WTC11 (cell line): ENCODE data around the gene SNAP47. TPM values are rescaled to one million over a fixed set of nuclear protein-coding genes. Genes with fewer than 3 reads are reported as not detected.

Source experiments
- ATAC-seq: fragments of 200-7000 bp; cut with Tn5 transposase; 2 replicates; pipeline ENCODE4 v1.10.0; 2021; ENCODE audit warnings: mild to moderate bottlenecking, moderate library complexity
- CTCF ChIA-PET: fragments of 300-600 bp; sonication (Branson Sonifier 250); formaldehyde crosslinking; loops from one replicate; lab custom pipeline; 2021; ENCODE audit warnings: antibody characterized with exemption; lab: Charles Lee
- POLR2A ChIA-PET: fragments of 350-600 bp; sonication (Branson Sonifier 250); formaldehyde crosslinking; loops from one replicate; lab custom pipeline; 2021; ENCODE audit warnings: antibody characterized with exemption; lab: Charles Lee
- DNase-seq: peaks from one replicate; pipeline ENCODE4 v3.0.0; 2021; ENCODE audit warnings: low spot score
- H3K27ac Mint-ChIP-seq: 2 replicates; pipeline ENCODE4 v1.8.0; 2021; ENCODE audit warnings: mixed read lengths
- H3K27me3 Mint-ChIP-seq: 2 replicates; pipeline ENCODE4 v1.8.0; 2021; ENCODE audit warnings: low read depth, mild to moderate bottlenecking, moderate library complexity, mixed read lengths
- H3K36me3 Mint-ChIP-seq: 2 replicates; pipeline ENCODE4 v1.8.0; 2021; ENCODE audit warnings: mixed read lengths
- H3K4me1 Mint-ChIP-seq: 2 replicates; pipeline ENCODE4 v1.8.0; 2022; ENCODE audit warnings: mixed read lengths
- H3K4me3 Mint-ChIP-seq: 2 replicates; pipeline ENCODE4 v1.8.0; 2021; ENCODE audit warnings: mild to moderate bottlenecking, moderate library complexity, mixed read lengths
- H3K9me3 Mint-ChIP-seq: 2 replicates; pipeline ENCODE4 v1.8.0; 2021; ENCODE audit warnings: mixed read lengths
- ATF1 ChIP-seq: sonication (generic); formaldehyde crosslinking; IDR thresholded peaks from 2 replicates; pipeline ENCODE4 v1.8.1; 2023; ENCODE audit warnings: mild to moderate bottlenecking, moderate library complexity, missing genetic modification reagents
- CREM ChIP-seq: sonication (generic); formaldehyde crosslinking; IDR thresholded peaks from 2 replicates; pipeline ENCODE4 v1.8.1; 2022; ENCODE audit warnings: mild to moderate bottlenecking, missing genetic modification reagents, moderate library complexity
- ELF4 ChIP-seq: sonication (generic); formaldehyde crosslinking; IDR thresholded peaks from 2 replicates; pipeline ENCODE4 v1.8.1; 2022; ENCODE audit warnings: low read depth, mild to moderate bottlenecking, moderate library complexity, missing genetic modification reagents
- HMGA2 ChIP-seq: fragments of 250-450 bp; sonication (Bioruptor Pico); IDR thresholded peaks from 2 replicates; pipeline ENCODE4 v1.4.0; 2021; ENCODE audit warnings: mild to moderate bottlenecking, moderate library complexity
- IRF2 ChIP-seq: sonication (generic); formaldehyde crosslinking; IDR thresholded peaks from 2 replicates; pipeline ENCODE4 v1.8.0; 2022; ENCODE audit warnings: low read depth, missing genetic modification reagents, borderline replicate concordance
- JAZF1 ChIP-seq: fragments of 250-450 bp; sonication (Bioruptor Pico); IDR thresholded peaks from 2 replicates; pipeline ENCODE4 v1.9.0; 2021; ENCODE audit warnings: moderate library complexity, mild to moderate bottlenecking, inconsistent platforms
- NR3C1 ChIP-seq: sonication (generic); formaldehyde crosslinking; conservative IDR thresholded peaks from 2 replicates; pipeline ENCODE4 v1.8.1; 2023; ENCODE audit warnings: low read depth, mild to moderate bottlenecking, missing genetic modification reagents
- TEAD4 ChIP-seq: sonication (generic); formaldehyde crosslinking; IDR thresholded peaks from 2 replicates; pipeline ENCODE4 v1.8.0; 2022; ENCODE audit warnings: mild to moderate bottlenecking, missing genetic modification reagents
- TP53 ChIP-seq: sonication (generic); formaldehyde crosslinking; IDR thresholded peaks from 2 replicates; pipeline ENCODE4 v1.8.1; 2023; ENCODE audit warnings: mild to moderate bottlenecking, missing genetic modification reagents
- ZNF121 ChIP-seq: sonication (generic); formaldehyde crosslinking; IDR thresholded peaks from 2 replicates; pipeline ENCODE4 v1.8.0; 2023; ENCODE audit warnings: missing genetic modification reagents
- ZNF219 ChIP-seq: sonication (generic); formaldehyde crosslinking; IDR thresholded peaks from 2 replicates; pipeline ENCODE4 v1.8.0; 2023; ENCODE audit warnings: missing genetic modification reagents, mild to moderate bottlenecking, borderline replicate concordance
- ZNF416 ChIP-seq: fragments of 250-450 bp; sonication (Bioruptor Pico); IDR thresholded peaks from 2 replicates; pipeline ENCODE4 v1.9.0; 2021; ENCODE audit warnings: mild to moderate bottlenecking, inconsistent platforms
- ZNF423 ChIP-seq: fragments of 250-450 bp; sonication (Bioruptor Pico); IDR thresholded peaks from 2 replicates; pipeline ENCODE4 v2.1.2; 2022; ENCODE audit warnings: mild to moderate bottlenecking, moderate library complexity
- total RNA-seq: library from RNA; stranded (reverse); gene quantifications from 3 replicates; pipeline ENCODE4 v1.2.3, GENCODE V29; 2021
- TF ChIP-seq, protein P1 (sequence below): sonication (generic); formaldehyde crosslinking; IDR thresholded peaks from 2 replicates; pipeline ENCODE4 v1.8.1; 2023; ENCODE audit warnings: mild to moderate bottlenecking, missing genetic modification reagents, moderate library complexity
- TF ChIP-seq, protein P2 (sequence below): sonication (generic); formaldehyde crosslinking; IDR thresholded peaks from 2 replicates; pipeline ENCODE4 v1.8.0; 2022; ENCODE audit warnings: mild to moderate bottlenecking, missing genetic modification reagents
- TF ChIP-seq, protein P3 (sequence below): sonication (generic); formaldehyde crosslinking; IDR thresholded peaks from 2 replicates; pipeline ENCODE4 v1.8.1; 2023; ENCODE audit warnings: mild to moderate bottlenecking, missing genetic modification reagents, borderline replicate concordance
- TF ChIP-seq, protein P4 (sequence below): fragments of 250-450 bp; sonication (Bioruptor Pico); IDR thresholded peaks from 2 replicates; pipeline ENCODE4 v1.9.0; 2021; ENCODE audit warnings: mild to moderate bottlenecking, borderline replicate concordance
- TF ChIP-seq, protein P5 (sequence below): sonication (generic); formaldehyde crosslinking; IDR thresholded peaks from 2 replicates; pipeline ENCODE4 v1.8.1; 2023; ENCODE audit warnings: mild to moderate bottlenecking, missing genetic modification reagents
- TF ChIP-seq, protein P6 (sequence below): sonication (generic); formaldehyde crosslinking; IDR thresholded peaks from 2 replicates; pipeline ENCODE4 v1.8.1; 2023; ENCODE audit warnings: mild to moderate bottlenecking, moderate library complexity, missing genetic modification reagents
- TF ChIP-seq, protein P7 (sequence below): sonication (generic); formaldehyde crosslinking; IDR thresholded peaks from 2 replicates; pipeline ENCODE4 v1.8.1; 2022; ENCODE audit warnings: mild to moderate bottlenecking, moderate library complexity, missing genetic modification reagents
- TF ChIP-seq, protein P8 (sequence below): sonication (generic); formaldehyde crosslinking; IDR thresholded peaks from 2 replicates; pipeline ENCODE4 v1.8.1; 2022; ENCODE audit warnings: low read depth, mild to moderate bottlenecking, moderate library complexity, missing genetic modification reagents, borderline replicate concordance

Gene SNAP47
- total RNA-seq, 1 experiment from 2014 or later, result 50.8 TPM

DNA sequence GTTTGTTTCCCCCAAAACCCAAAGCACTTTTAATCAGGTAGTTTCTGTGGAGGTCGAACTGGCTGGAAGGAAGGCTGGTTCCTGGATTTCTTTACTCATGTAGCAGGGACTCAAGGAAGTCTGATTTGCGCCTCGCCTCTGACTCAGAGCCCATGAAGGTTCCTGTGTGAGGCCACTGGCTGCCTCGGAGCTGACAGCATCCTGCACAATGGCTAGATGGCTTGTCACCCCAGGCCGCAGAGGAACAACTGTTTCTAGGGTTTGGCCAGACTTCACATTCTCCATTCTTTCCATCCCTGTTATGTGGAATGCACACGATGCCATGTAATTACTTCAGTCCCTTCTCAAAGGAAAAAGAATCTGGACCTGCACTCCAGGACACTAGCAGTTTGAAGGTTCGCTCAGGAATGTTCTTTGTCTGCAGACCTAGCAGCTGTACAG, 41.1 kb downstream of the SNAP47 start (continued):
- TF ChIP-seq, protein P1, sequence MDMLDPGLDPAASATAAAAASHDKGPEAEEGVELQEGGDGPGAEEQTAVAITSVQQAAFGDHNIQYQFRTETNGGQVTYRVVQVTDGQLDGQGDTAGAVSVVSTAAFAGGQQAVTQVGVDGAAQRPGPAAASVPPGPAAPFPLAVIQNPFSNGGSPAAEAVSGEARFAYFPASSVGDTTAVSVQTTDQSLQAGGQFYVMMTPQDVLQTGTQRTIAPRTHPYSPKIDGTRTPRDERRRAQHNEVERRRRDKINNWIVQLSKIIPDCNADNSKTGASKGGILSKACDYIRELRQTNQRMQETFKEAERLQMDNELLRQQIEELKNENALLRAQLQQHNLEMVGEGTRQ (CRISPR knock-in tag), result no peak
- TF ChIP-seq, protein P2, sequence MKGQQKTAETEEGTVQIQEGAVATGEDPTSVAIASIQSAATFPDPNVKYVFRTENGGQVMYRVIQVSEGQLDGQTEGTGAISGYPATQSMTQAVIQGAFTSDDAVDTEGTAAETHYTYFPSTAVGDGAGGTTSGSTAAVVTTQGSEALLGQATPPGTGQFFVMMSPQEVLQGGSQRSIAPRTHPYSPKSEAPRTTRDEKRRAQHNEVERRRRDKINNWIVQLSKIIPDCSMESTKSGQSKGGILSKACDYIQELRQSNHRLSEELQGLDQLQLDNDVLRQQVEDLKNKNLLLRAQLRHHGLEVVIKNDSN (CRISPR knock-in tag), result no peak
- TF ChIP-seq, protein P3, sequence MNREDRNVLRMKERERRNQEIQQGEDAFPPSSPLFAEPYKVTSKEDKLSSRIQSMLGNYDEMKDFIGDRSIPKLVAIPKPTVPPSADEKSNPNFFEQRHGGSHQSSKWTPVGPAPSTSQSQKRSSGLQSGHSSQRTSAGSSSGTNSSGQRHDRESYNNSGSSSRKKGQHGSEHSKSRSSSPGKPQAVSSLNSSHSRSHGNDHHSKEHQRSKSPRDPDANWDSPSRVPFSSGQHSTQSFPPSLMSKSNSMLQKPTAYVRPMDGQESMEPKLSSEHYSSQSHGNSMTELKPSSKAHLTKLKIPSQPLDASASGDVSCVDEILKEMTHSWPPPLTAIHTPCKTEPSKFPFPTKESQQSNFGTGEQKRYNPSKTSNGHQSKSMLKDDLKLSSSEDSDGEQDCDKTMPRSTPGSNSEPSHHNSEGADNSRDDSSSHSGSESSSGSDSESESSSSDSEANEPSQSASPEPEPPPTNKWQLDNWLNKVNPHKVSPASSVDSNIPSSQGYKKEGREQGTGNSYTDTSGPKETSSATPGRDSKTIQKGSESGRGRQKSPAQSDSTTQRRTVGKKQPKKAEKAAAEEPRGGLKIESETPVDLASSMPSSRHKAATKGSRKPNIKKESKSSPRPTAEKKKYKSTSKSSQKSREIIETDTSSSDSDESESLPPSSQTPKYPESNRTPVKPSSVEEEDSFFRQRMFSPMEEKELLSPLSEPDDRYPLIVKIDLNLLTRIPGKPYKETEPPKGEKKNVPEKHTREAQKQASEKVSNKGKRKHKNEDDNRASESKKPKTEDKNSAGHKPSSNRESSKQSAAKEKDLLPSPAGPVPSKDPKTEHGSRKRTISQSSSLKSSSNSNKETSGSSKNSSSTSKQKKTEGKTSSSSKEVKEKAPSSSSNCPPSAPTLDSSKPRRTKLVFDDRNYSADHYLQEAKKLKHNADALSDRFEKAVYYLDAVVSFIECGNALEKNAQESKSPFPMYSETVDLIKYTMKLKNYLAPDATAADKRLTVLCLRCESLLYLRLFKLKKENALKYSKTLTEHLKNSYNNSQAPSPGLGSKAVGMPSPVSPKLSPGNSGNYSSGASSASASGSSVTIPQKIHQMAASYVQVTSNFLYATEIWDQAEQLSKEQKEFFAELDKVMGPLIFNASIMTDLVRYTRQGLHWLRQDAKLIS (CRISPR knock-in tag), result no peak
- TF ChIP-seq TP53 (CRISPR knock-in tag), result no peak
- no peak for TF ChIP-seq IRF2 (CRISPR knock-in tag)
- TF ChIP-seq CREM, result no peak
- TF ChIP-seq HMGA2 (CRISPR knock-in tag), result no peak

DNA sequence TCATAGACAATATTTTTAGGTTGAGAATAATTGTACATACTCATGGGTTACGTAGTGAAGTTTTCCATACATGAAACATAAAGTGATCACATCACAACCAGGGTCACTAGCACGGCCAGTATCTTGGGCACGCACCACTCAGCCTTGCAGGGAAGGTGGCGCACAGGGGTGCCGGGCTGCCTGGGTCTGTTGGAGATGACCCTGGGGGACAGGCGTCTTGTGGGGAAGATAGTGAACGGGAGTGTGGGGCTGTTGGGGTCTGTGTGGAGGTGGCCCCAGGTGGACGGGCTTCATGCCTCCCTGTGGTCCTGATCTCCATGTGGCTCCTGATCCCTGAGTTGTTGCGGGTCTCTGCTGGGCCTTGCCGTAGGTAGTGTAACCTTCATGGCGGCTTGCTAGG, 41.9 kb downstream of the SNAP47 start:
- no peaks in the 10 kb centered on the region for H3K9me3 Mint-ChIP-seq
- H3K4me1 Mint-ChIP-seq, result no peaks in the 10 kb centered on the region
- ChIA-PET POLR2A (no interaction called here), CTCF (no interaction called here)
- no peak overlapping the region for H3K27ac Mint-ChIP-seq
- DNase-seq (no peak), ATAC-seq (no peak)
- no peaks in the 10 kb centered on the region for H3K27me3 Mint-ChIP-seq
- peaks cover 5% of the 10 kb centered on the region; the same call in 1 of the 2 replicates for H3K36me3 Mint-ChIP-seq
- no peak overlapping the region for H3K4me3 Mint-ChIP-seq
- TF ChIP-seq, protein P4, sequence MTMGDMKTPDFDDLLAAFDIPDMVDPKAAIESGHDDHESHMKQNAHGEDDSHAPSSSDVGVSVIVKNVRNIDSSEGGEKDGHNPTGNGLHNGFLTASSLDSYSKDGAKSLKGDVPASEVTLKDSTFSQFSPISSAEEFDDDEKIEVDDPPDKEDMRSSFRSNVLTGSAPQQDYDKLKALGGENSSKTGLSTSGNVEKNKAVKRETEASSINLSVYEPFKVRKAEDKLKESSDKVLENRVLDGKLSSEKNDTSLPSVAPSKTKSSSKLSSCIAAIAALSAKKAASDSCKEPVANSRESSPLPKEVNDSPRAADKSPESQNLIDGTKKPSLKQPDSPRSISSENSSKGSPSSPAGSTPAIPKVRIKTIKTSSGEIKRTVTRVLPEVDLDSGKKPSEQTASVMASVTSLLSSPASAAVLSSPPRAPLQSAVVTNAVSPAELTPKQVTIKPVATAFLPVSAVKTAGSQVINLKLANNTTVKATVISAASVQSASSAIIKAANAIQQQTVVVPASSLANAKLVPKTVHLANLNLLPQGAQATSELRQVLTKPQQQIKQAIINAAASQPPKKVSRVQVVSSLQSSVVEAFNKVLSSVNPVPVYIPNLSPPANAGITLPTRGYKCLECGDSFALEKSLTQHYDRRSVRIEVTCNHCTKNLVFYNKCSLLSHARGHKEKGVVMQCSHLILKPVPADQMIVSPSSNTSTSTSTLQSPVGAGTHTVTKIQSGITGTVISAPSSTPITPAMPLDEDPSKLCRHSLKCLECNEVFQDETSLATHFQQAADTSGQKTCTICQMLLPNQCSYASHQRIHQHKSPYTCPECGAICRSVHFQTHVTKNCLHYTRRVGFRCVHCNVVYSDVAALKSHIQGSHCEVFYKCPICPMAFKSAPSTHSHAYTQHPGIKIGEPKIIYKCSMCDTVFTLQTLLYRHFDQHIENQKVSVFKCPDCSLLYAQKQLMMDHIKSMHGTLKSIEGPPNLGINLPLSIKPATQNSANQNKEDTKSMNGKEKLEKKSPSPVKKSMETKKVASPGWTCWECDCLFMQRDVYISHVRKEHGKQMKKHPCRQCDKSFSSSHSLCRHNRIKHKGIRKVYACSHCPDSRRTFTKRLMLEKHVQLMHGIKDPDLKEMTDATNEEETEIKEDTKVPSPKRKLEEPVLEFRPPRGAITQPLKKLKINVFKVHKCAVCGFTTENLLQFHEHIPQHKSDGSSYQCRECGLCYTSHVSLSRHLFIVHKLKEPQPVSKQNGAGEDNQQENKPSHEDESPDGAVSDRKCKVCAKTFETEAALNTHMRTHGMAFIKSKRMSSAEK, result no peak
- TF ChIP-seq ZNF423 (CRISPR knock-in tag), result no peak
- no peak for TF ChIP-seq ZNF416 (CRISPR knock-in tag)
- TF ChIP-seq NR3C1 (CRISPR knock-in tag), result no peak
- TF ChIP-seq ZNF121 (CRISPR knock-in tag), result no peak
- TF ChIP-seq, protein P5, sequence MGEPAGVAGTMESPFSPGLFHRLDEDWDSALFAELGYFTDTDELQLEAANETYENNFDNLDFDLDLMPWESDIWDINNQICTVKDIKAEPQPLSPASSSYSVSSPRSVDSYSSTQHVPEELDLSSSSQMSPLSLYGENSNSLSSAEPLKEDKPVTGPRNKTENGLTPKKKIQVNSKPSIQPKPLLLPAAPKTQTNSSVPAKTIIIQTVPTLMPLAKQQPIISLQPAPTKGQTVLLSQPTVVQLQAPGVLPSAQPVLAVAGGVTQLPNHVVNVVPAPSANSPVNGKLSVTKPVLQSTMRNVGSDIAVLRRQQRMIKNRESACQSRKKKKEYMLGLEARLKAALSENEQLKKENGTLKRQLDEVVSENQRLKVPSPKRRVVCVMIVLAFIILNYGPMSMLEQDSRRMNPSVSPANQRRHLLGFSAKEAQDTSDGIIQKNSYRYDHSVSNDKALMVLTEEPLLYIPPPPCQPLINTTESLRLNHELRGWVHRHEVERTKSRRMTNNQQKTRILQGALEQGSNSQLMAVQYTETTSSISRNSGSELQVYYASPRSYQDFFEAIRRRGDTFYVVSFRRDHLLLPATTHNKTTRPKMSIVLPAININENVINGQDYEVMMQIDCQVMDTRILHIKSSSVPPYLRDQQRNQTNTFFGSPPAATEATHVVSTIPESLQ (CRISPR knock-in tag), result no peak
- TF ChIP-seq, protein P6, sequence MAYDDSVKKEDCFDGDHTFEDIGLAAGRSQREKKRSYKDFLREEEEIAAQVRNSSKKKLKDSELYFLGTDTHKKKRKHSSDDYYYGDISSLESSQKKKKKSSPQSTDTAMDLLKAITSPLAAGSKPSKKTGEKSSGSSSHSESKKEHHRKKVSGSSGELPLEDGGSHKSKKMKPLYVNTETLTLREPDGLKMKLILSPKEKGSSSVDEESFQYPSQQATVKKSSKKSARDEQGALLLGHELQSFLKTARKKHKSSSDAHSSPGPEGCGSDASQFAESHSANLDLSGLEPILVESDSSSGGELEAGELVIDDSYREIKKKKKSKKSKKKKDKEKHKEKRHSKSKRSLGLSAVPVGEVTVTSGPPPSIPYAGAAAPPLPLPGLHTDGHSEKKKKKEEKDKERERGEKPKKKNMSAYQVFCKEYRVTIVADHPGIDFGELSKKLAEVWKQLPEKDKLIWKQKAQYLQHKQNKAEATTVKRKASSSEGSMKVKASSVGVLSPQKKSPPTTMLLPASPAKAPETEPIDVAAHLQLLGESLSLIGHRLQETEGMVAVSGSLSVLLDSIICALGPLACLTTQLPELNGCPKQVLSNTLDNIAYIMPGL, result no peak
- no peak for TF ChIP-seq ZNF219 (CRISPR knock-in tag)
- no peak for TF ChIP-seq ATF1 (CRISPR knock-in tag)
- TF ChIP-seq, protein P7, sequence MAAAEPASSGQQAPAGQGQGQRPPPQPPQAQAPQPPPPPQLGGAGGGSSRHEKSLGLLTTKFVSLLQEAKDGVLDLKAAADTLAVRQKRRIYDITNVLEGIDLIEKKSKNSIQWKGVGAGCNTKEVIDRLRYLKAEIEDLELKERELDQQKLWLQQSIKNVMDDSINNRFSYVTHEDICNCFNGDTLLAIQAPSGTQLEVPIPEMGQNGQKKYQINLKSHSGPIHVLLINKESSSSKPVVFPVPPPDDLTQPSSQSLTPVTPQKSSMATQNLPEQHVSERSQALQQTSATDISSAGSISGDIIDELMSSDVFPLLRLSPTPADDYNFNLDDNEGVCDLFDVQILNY (CRISPR knock-in tag), result no peak
- no peak for TF ChIP-seq ELF4
- TF ChIP-seq, protein P8, sequence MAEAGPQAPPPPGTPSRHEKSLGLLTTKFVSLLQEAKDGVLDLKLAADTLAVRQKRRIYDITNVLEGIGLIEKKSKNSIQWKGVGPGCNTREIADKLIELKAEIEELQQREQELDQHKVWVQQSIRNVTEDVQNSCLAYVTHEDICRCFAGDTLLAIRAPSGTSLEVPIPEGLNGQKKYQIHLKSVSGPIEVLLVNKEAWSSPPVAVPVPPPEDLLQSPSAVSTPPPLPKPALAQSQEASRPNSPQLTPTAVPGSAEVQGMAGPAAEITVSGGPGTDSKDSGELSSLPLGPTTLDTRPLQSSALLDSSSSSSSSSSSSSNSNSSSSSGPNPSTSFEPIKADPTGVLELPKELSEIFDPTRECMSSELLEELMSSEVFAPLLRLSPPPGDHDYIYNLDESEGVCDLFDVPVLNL (CRISPR knock-in tag), result no peak
- TF ChIP-seq HMGA2 (CRISPR knock-in tag), result no peak
- TF ChIP-seq JAZF1 (CRISPR knock-in tag), result no peak
- no peak for TF ChIP-seq TEAD4 (CRISPR knock-in tag)
